SU-DHL-6 (cell line): Measurements from ENCODE around the gene SF1.

ENCODE experiments used
- H2AFZ ChIP-seq: fragments of 200-600 bp; sonication (generic); 2 replicates; pipeline ENCODE4 v1.6.1; 2014; ENCODE audit warnings: low read depth, mild to moderate bottlenecking, moderate library complexity, mixed read lengths, antibody characterized with exemption, low read length; ENCODE audit not compliant: severe bottlenecking
- H3F3A ChIP-seq: fragments of 200-600 bp; shearing (Covaris generic); 2 replicates; pipeline ENCODE4 v1.6.0; 2016; ENCODE audit warnings: antibody characterized with exemption, mild to moderate bottlenecking; ENCODE audit not compliant: insufficient read depth
- H3K27ac ChIP-seq: fragments of 200-600 bp; sonication (generic); 2 replicates; pipeline ENCODE4 v1.5.1; 2016; ENCODE audit warnings: low read depth, mild to moderate bottlenecking, low read length, moderate library complexity, mixed read lengths
- H3K27me3 ChIP-seq: fragments of 200-600 bp; sonication (generic), shearing (Covaris generic); 2 replicates; pipeline ENCODE4 v1.6.0; 2014; ENCODE audit warnings: mild to moderate bottlenecking, low read length
- H3K36me3 ChIP-seq: fragments of 200-600 bp; sonication (generic); 2 replicates; pipeline ENCODE4 v1.6.1; 2014; ENCODE audit warnings: mild to moderate bottlenecking, low read length, mixed read lengths
- H3K4me2 ChIP-seq: fragments of 300-600, 200-600 bp; shearing (Covaris generic), sonication (generic); 2 replicates; pipeline ENCODE4 v1.6.0; 2014; ENCODE audit warnings: low read length, low read depth, mild to moderate bottlenecking; ENCODE audit not compliant: poor library complexity, severe bottlenecking
- H3K4me3 ChIP-seq: fragments of 200-600 bp; sonication (generic); 2 replicates; pipeline ENCODE4 v1.5.1; 2014; ENCODE audit warnings: antibody characterized with exemption, low read length, mild to moderate bottlenecking, mixed read lengths; ENCODE audit not compliant: insufficient read depth, poor library complexity, severe bottlenecking
- H3K79me2 ChIP-seq: fragments of 200-600 bp; sonication (generic); 2 replicates; pipeline ENCODE4 v1.6.1; 2014; ENCODE audit warnings: mild to moderate bottlenecking, low read length, moderate library complexity; ENCODE audit not compliant: insufficient read depth
- H3K9ac ChIP-seq: fragments of 200-600 bp; sonication (generic); 2 replicates; pipeline ENCODE4 v1.7.0; 2014; ENCODE audit warnings: mild to moderate bottlenecking, low read length
- H3K9me2 ChIP-seq: fragments of 200-600 bp; sonication (generic); replicated peaks from 2 replicates; pipeline ENCODE4 v1.6.1; 2014; ENCODE audit warnings: low read length; ENCODE audit not compliant: insufficient read depth
- H3K9me3 ChIP-seq: fragments of 200-600 bp; sonication (generic); 2 replicates; pipeline ENCODE4 v1.6.1; 2014; ENCODE audit warnings: low read length, mixed read lengths; ENCODE audit not compliant: insufficient read depth
- H4K20me1 ChIP-seq: fragments of 200-600 bp; sonication (generic); 2 replicates; pipeline ENCODE4 v1.6.1; 2014; ENCODE audit warnings: low read depth, mild to moderate bottlenecking, antibody characterized with exemption, low read length, moderate library complexity, mixed read lengths
- CTCF ChIP-seq: fragments of 200-600 bp; sonication (generic); IDR thresholded peaks from one replicate; pipeline ENCODE4 v1.5.1; 2017; ENCODE audit warnings: antibody characterized with exemption, mild to moderate bottlenecking, low read length, moderate library complexity; ENCODE audit not compliant: insufficient read depth, poor library complexity, severe bottlenecking
- EZH2phosphoT487 ChIP-seq: fragments of 200-600 bp; sonication (generic), shearing (Covaris generic); conservative IDR thresholded peaks from 2 replicates; pipeline ENCODE4 v1.6.1; 2018; ENCODE audit warnings: mild to moderate bottlenecking, antibody characterized with exemption, low read length, moderate library complexity, mixed read lengths

Gene SF1

GRCh38 chr11:64742087-64742888 is 36.1 kb downstream of the SF1 start:
- Histone ChIP-seq H3K4me2 (peak overlapping the region; percentile 26), H3K36me3 (no peaks in the 10 kb centered on the region), H3K4me3 (no peak overlapping the region), H3K9ac (no peak overlapping the region), H3F3A (peaks cover 14% of the 10 kb centered on the region; the same call in 1 of the 2 replicates), H3K27ac (no peak overlapping the region), H3K9me3 (no peaks in the 10 kb centered on the region), H3K27me3 (no peaks in the 10 kb centered on the region), H3K79me2 (no peaks in the 10 kb centered on the region), H2AFZ (no peak overlapping the region), H3K9me2 (no peaks in the 10 kb centered on the region), H4K20me1 (no peaks in the 10 kb centered on the region)
- TF ChIP-seq EZH2phosphoT487 (no peak), CTCF (no peak)

- H3K4me3 ChIP-seq, result no peak overlapping the region
- H3K27me3 ChIP-seq, result no peaks in the 10 kb centered on the region
- no peaks in the 10 kb centered on the region for H3K9me2 ChIP-seq
- no peaks in the 10 kb centered on the region for H3K9me3 ChIP-seq
- no peaks in the 10 kb centered on the region for H3K79me2 ChIP-seq
- H2AFZ ChIP-seq, result no peak overlapping the region
- no peaks in the 10 kb centered on the region for H4K20me1 ChIP-seq
- peaks cover 14% of the 10 kb centered on the region; the same call in 1 of the 2 replicates for H3F3A ChIP-seq
- no peak overlapping the region for H3K9ac ChIP-seq
- no peak overlapping the region for H3K27ac ChIP-seq
- H3K36me3 ChIP-seq, result no peaks in the 10 kb centered on the region
- no peak for TF ChIP-seq EZH2phosphoT487
- TF ChIP-seq CTCF, result no peak
- no peak overlapping the region for H3K4me2 ChIP-seq
Measured at GRCh38 chr11:64741375-64742086, 36.8 kb downstream of the SF1 start.

- Histone ChIP-seq H3K9me3 (no peaks in the 10 kb centered on the region), H3K79me2 (no peaks in the 10 kb centered on the region), H3K27me3 (no peaks in the 10 kb centered on the region), H3K9ac (no peak overlapping the region), H3K36me3 (no peaks in the 10 kb centered on the region), H3K9me2 (no peaks in the 10 kb centered on the region), H3K4me3 (no peak overlapping the region), H2AFZ (no peak overlapping the region), H3K27ac (no peak overlapping the region), H3K4me2 (no peak overlapping the region), H3F3A (peaks cover 7% of the 10 kb centered on the region; the same call in 1 of the 2 replicates), H4K20me1 (no peaks in the 10 kb centered on the region)
- TF ChIP-seq CTCF (no peak), EZH2phosphoT487 (no peak)
Measured at GRCh38 chr11:64739871-64740270, 38.5 kb downstream of the SF1 start.
